ENCODE measurements around the gene HIVEP3. TPM values are rescaled to one million over a fixed set of nuclear protein-coding genes. Genes with fewer than 3 reads are reported as not detected.

The HIVEP3 gene
- polyA plus RNA-seq, 1 donor (not counting 4 experiments of a cell fraction or from before 2014, with no cell fraction given) = 1.1 TPM

DNA sequence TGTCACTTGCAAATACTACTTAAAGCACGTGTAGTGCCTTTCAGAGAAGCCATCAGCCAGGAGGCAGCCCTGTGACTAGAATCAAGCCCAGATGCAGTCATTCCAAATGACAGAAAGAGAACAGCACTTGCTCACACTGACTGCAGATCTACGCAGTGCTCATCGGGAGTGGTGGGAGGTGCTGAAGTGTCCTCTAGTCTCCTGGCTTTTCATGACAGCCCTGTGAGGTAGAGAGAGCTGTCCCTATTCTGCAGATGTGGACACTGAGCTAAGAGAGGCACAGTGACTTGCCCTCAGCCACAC, 371.9 kb downstream of the HIVEP3 start:
- no peaks in the 10 kb centered on the region for H4K20me1 ChIP-seq (ENCODE audit: control insufficient read depth, extremely low read depth, insufficient read depth, low read length)
- no peak overlapping the region for H3K4me2 ChIP-seq (ENCODE audit: control insufficient read depth, extremely low read depth, insufficient read depth, low read depth, low read length)
- TF ChIP-seq EZH2 (IDR thresholded peaks at IDR 0.05; ENCODE audit: low read length) = no peak
- TF ChIP-seq, protein P1, sequence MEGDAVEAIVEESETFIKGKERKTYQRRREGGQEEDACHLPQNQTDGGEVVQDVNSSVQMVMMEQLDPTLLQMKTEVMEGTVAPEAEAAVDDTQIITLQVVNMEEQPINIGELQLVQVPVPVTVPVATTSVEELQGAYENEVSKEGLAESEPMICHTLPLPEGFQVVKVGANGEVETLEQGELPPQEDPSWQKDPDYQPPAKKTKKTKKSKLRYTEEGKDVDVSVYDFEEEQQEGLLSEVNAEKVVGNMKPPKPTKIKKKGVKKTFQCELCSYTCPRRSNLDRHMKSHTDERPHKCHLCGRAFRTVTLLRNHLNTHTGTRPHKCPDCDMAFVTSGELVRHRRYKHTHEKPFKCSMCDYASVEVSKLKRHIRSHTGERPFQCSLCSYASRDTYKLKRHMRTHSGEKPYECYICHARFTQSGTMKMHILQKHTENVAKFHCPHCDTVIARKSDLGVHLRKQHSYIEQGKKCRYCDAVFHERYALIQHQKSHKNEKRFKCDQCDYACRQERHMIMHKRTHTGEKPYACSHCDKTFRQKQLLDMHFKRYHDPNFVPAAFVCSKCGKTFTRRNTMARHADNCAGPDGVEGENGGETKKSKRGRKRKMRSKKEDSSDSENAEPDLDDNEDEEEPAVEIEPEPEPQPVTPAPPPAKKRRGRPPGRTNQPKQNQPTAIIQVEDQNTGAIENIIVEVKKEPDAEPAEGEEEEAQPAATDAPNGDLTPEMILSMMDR (optimal IDR thresholded peaks at IDR 0.05 in 1 of 3, IDR thresholded peaks at IDR 0.05 in 1 of 3, conservative IDR thresholded peaks at IDR 0.05 in 1 of 3; ENCODE audit: extremely low read depth in 1 of 3, insufficient read depth in 2 of 3, low read length in 3 of 3) = no peak
- H3K27ac ChIP-seq (ENCODE audit: control insufficient read depth, insufficient read depth, low read length) = no peak overlapping the region
- no peak for DNase-seq (ENCODE audit: low read depth, low spot score)
- no peak overlapping the region for H3K4me3 ChIP-seq (ENCODE audit: control insufficient read depth in 2 of 3, extremely low read depth in 1 of 3, insufficient read depth in 2 of 3, low read depth in 1 of 3, low read length in 3 of 3)
- dilution Hi-C loops (cut with MboI; ENCODE audit: extremely low pct_ligation_motif_present, low sequenced_read_pairs) = no loop called here
- H3K9me1 ChIP-seq (ENCODE audit: control insufficient read depth, extremely low read depth, insufficient read depth, low read length) = no peaks in the 10 kb centered on the region
- H3K4me1 ChIP-seq (ENCODE audit: control insufficient read depth, extremely low read depth, insufficient read depth, low read length) = no peaks in the 10 kb centered on the region
- no peaks in the 10 kb centered on the region for H3K79me2 ChIP-seq (ENCODE audit: control insufficient read depth, insufficient read depth, low read length)
- no peaks in the 10 kb centered on the region for H3K27me3 ChIP-seq (ENCODE audit: control insufficient read depth, extremely low read depth, insufficient read depth, low read length)
- H3K36me3 ChIP-seq (ENCODE audit: control insufficient read depth in 2 of 2, extremely low read depth in 1 of 2, insufficient read depth in 2 of 2, low read length in 2 of 2) = no peaks in the 10 kb centered on the region
- FAIRE-seq = no peak
- H3K9ac ChIP-seq (ENCODE audit: control insufficient read depth, extremely low read depth, insufficient read depth, low read length) = no peak overlapping the region
- H2AFZ ChIP-seq (ENCODE audit: control insufficient read depth, low read length) = no peak overlapping the region
- no peaks in the 10 kb centered on the region for H3K9me3 ChIP-seq (ENCODE audit: control insufficient read depth, low read depth, low read length)

- no peak overlapping the region for H2AFZ ChIP-seq (ENCODE audit: control insufficient read depth, low read length)
- no peaks in the 10 kb centered on the region for H3K4me1 ChIP-seq (ENCODE audit: control insufficient read depth, extremely low read depth, insufficient read depth, low read length)
- no peaks in the 10 kb centered on the region for H3K79me2 ChIP-seq (ENCODE audit: control insufficient read depth, insufficient read depth, low read length)
- H3K4me2 ChIP-seq (ENCODE audit: control insufficient read depth, extremely low read depth, insufficient read depth, low read depth, low read length) = no peak overlapping the region
- H4K20me1 ChIP-seq (ENCODE audit: control insufficient read depth, extremely low read depth, insufficient read depth, low read length) = no peaks in the 10 kb centered on the region
- no peaks in the 10 kb centered on the region for H3K9me1 ChIP-seq (ENCODE audit: control insufficient read depth, extremely low read depth, insufficient read depth, low read length)
- TF ChIP-seq, protein P1 (optimal IDR thresholded peaks at IDR 0.05 in 1 of 3, IDR thresholded peaks at IDR 0.05 in 1 of 3, conservative IDR thresholded peaks at IDR 0.05 in 1 of 3; ENCODE audit: extremely low read depth in 1 of 3, insufficient read depth in 2 of 3, low read length in 3 of 3) = no peak
- no peak for TF ChIP-seq EZH2 (IDR thresholded peaks at IDR 0.05; ENCODE audit: low read length)
- H3K9me3 ChIP-seq (ENCODE audit: control insufficient read depth, low read depth, low read length) = no peaks in the 10 kb centered on the region
- H3K9ac ChIP-seq (ENCODE audit: control insufficient read depth, extremely low read depth, insufficient read depth, low read length) = no peak overlapping the region
- no peaks in the 10 kb centered on the region for H3K36me3 ChIP-seq (ENCODE audit: control insufficient read depth in 2 of 2, extremely low read depth in 1 of 2, insufficient read depth in 2 of 2, low read length in 2 of 2)
- H3K27me3 ChIP-seq (ENCODE audit: control insufficient read depth, extremely low read depth, insufficient read depth, low read length) = no peaks in the 10 kb centered on the region
- FAIRE-seq = no peak
- no peak overlapping the region for H3K4me3 ChIP-seq (ENCODE audit: control insufficient read depth in 2 of 3, extremely low read depth in 1 of 3, insufficient read depth in 2 of 3, low read depth in 1 of 3, low read length in 3 of 3)
- H3K27ac ChIP-seq (ENCODE audit: control insufficient read depth, insufficient read depth, low read length) = no peak overlapping the region
- DNase-seq (ENCODE audit: low read depth, low spot score) = no peak
- dilution Hi-C loops (cut with MboI; ENCODE audit: extremely low pct_ligation_motif_present, low sequenced_read_pairs) = no loop called here
Observed at GRCh38 chr1:41545996-41546832, 372.5 kb downstream of the HIVEP3 start.

All from keratinocyte (primary cell).